ENCODE measurements around the gene PNKD. TPM values are rescaled to one million over a fixed set of nuclear protein-coding genes. Genes with fewer than 3 reads are reported as not detected.

Gene PNKD
- polyA plus RNA-seq, 1 donor: 47.4 TPM

DNA sequence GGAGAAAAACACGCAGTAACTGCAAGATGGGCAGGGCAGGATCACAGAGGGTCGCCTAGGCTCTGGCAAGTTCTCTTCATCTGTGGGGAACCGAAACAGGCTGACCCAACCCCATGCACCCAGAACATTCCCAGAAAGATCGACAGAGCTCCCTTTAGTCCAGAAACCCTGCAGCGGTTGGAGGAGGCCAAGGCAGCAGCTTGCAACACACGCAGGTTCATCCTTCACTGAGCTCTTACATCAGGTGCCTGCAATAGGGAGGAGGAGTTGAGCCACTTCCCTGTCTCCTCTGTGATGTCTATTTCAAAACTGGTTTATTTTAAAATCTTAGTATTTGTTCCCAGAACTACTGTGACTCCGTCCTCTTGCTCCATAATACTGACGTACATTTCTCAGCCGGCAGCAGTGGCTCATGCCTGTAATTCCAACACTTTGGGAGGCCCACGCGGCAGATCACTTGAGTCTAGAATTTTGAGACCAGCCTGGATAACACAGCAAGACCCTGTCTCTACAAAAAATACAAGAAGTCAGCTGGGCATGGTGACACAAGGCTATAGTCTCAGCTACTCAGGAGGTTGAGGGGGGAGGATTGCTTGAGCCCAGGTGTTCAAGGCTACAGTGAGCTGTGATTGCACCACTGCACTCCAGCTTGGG lies 100.2 kb downstream of the PNKD start:
- DNase-seq (ENCODE audit: low read depth): no peak

- DNase-seq (ENCODE audit: low read depth): no peak
Observed at GRCh38 chr2:218371983-218372350, 101.6 kb downstream of the PNKD start.

- no peak for DNase-seq (ENCODE audit: low read depth)
Observed at GRCh38 chr2:218374795-218375194, 104.5 kb downstream of the PNKD start.

DNA sequence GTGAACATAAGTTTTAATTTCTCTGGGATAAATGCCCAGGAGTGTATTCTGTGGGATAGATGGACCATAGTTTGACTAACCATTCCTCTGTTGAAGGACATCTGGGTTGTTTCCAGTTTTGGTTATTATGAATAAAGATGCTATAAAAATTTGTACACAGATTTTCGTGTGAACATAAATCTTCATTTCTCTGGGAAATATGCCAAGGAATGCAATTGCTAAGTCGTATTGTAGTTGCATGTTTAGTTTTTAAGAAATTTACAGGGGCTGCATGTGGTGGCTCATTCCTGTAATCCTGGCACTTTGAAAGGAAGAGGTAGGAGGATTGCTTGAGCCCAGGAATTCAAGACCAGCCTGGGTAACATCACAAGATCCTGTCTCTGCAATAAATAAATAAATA lies 104.9 kb downstream of the PNKD start:
- DNase-seq (ENCODE audit: low read depth): no peak

GRCh38 chr2:218378053-218378452 lies 107.7 kb downstream of the PNKD start:
- no peak for DNase-seq (ENCODE audit: low read depth)

DNA sequence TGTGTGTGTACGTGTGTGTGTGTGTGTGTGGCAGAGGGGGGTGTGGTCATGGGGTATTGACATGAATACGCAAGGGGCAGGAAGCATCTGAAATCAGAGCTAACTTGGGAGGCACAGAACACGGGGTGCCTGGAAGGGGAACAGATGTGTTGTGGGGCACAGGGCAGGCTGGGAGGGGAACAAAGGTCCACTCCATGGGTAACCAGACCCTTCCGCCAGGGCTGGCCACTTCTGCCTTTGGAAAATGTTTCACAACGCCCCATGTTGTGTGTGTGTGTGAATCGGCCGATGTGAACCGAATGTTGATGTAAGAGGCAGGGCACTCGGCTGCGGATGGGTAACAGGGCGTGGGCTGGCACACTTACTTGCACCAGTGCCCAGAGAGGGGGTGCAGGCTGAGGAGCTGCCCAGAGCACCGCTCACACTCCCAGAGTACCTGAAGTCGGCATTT lies 111.6 kb downstream of the PNKD start, which contains the start of gene SLC11A1:
Gene SLC11A1, plus strand, starts transcription at position 358 of the 451 bp plus-strand sequence. CDS start 96 bp downstream, outside the sequence.
- no peak for DNase-seq (ENCODE audit: low read depth)

DNA sequence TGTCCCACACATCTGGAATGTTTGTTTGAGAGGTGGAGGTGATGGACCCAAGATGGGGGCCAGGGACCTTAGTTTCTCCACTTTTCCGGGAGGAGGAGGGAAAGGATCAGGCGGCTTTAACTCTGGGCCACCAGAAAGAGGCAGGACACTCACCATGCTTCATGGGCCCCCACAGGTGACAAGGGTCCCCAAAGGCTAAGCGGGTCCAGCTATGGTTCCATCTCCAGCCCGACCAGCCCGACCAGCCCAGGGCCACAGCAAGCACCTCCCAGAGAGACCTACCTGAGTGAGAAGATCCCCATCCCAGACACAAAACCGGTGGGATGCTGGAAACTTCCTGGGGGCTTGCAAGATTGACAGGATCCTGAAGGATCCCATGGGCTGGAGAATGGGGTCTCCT lies 112.5 kb downstream of the PNKD start:
- DNase-seq (ENCODE audit: low read depth): no peak

DNA sequence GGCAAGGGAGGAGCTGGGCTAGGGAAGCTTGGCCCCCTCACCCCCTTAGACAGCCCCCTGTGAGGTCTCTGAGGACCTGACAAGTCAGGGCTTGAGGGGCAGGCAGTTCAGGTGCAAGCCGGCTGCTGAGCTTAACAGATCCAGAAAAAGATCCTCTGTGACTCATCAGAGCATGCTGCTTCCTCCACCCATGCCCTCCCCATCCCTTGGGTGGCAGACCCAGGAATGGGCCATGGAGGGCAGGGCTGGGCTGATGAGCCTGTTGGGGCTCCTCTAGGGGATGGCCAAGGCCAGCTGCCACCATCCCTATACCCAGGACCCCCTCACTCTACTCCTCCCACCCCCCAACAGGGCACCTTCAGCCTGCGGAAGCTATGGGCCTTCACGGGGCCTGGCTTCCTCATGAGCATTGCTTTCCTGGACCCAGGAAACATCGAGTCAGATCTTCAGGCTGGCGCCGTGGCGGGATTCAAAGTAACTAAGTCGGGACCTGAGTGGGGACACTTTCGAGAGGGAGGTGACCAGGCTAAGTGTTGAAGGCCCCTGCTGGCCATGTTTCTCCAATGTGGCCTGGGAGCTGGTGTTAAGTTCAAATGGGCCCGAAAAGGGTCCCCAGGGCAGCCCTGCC lies 113.7 kb downstream of the PNKD start:
- DNase-seq (ENCODE audit: low read depth): no peak

GRCh38 chr2:218384975-218385374 lies 114.7 kb downstream of the PNKD start:
- DNase-seq (ENCODE audit: low read depth): no peak

GRCh38 chr2:218386505-218387368 lies 116.4 kb downstream of the PNKD start:
- no peak for DNase-seq (ENCODE audit: low read depth)

- no peak for DNase-seq (ENCODE audit: low read depth)
Observed at GRCh38 chr2:218387369-218388194, 117.3 kb downstream of the PNKD start.

DNA sequence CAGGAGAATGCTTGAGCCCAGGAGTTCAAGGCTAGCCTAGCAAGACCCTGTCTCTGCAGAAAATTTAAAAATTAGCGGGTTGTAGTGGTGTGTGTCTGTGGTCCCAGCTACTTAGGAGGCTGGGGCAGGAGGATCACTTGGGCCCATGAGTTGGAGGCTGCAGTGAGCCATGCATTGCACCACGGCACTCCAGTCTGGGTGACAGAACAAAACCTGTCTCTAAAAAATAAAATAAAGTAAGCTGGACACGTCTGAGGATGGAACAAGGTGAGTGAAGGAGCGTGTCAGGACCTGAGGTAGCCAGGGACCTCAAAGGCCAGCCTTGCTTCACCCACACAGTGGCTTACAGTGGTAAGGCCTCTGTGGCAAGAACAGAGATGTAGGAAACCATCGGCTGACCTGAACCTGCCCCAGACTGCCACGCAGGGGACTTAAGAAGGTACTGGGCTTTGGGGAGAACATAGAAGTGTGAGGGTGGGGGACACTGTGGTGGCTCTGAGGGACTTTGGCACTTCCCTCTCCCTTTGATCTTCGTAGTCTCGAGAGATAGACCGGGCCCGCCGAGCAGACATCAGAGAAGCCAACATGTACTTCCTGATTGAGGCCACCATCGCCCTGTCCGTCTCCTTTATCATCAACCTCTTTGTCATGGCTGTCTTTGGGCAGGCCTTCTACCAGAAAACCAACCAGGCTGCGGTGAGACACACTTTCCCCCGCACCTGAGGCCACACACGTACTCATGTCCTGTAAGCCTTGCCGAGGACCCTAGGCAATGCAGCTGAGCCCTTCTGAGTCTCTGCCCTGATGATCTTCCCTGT lies 119.2 kb downstream of the PNKD start:
- no peak for DNase-seq (ENCODE audit: low read depth)

DNA sequence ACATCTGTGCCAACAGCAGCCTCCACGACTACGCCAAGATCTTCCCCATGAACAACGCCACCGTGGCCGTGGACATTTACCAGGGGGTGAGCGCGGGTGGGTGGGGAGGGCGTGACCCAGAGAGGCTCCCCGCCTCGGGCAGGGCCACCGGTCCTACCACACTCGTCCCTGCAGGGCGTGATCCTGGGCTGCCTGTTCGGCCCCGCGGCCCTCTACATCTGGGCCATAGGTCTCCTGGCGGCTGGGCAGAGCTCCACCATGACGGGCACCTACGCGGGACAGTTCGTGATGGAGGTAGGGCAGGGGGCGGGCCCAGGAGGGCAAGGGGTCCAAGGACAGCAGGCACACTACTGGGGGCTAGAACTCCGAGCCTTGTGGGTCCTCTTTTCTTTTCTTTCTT lies 120.9 kb downstream of the PNKD start:
- DNase-seq (ENCODE audit: low read depth): no peak

GRCh38 chr2:218392459-218392858 lies 122.1 kb downstream of the PNKD start:
- DNase-seq (ENCODE audit: low read depth): no peak

- no peak for DNase-seq (ENCODE audit: low read depth)
Observed at GRCh38 chr2:218392891-218393462, 122.7 kb downstream of the PNKD start.

DNA sequence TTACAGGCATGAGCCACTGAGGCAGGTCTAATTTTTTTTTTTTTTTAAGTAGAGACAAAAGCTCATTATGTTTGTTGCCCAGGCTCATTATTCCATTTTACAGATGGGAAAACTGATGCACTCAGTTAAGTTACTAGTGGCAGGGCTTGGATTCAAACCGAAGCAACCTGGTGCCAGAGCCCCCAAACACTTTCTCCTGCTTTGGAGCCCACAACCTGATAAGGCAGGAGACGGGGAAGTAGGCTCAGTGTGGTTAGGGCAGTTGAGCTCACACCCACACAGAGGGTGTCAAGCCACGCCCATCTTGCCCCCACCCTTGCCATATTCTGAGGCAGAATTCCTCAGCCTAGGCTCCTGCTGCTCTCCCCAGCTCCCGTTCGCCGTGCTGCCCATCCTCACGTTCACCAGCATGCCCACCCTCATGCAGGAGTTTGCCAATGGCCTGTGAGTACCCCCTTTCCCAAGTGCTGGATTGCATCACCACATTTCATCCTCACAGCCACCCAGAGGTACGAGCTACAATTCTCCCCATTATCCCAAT lies 123.5 kb downstream of the PNKD start:
- no peak for DNase-seq (ENCODE audit: low read depth)

DNA sequence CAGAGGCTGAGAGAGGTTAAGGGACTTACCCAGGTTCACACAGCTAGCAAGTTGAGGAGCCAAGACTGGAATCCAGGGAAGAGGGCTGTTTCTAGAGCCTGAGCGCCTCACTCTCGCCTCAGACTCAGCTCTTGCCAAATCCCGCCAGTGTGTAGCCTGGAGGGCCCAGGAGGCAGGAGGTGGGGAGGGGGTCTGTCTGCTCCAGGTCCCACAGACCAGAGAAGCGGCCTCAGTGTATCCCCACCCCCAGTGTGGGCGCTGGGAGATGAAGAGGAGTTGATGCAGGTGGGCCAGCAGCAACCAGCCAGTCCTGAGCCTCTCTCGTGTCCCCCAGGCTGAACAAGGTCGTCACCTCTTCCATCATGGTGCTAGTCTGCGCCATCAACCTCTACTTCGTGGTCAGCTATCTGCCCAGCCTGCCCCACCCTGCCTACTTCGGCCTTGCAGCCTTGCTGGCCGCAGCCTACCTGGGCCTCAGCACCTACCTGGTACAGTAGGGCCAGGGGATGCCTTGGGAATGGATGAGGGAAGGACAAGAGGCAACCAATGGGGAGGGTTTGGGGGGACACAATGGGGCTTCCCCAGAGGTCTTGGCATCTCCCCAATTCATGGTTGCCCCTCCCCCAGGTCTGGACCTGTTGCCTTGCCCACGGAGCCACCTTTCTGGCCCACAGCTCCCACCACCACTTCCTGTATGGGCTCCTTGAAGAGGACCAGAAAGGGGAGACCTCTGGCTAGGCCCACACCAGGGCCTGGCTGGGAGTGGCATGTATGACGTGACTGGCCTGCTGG lies 124.2 kb downstream of the PNKD start:
- no peak for DNase-seq (ENCODE audit: low read depth)

DNA sequence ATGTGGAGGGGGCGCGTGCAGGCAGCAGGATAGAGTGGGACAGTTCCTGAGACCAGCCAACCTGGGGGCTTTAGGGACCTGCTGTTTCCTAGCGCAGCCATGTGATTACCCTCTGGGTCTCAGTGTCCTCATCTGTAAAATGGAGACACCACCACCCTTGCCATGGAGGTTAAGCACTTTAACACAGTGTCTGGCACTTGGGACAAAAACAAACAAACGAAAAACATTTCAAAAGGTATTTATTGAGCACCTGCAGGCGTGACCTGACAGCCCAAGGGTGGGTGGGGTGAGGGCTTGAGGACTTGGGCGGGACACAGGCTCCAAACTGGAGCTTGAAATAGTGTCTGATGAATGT lies 124.7 kb downstream of the PNKD start:
- DNase-seq (ENCODE audit: low read depth): no peak

- DNase-seq (ENCODE audit: low read depth): no peak
Observed at GRCh38 chr2:218395456-218395825, 125.1 kb downstream of the PNKD start.
